Nephron progenitor cell (in vitro differentiated cells): Measurements from ENCODE around the gene ECEL1.

Experiments
- DNase-seq: peaks from one replicate; pipeline ENCODE4 v3.0.0; 2021
- H3K27ac Mint-ChIP-seq: 2 replicates; pipeline ENCODE4 v1.8.0; 2021; ENCODE audit warnings: mild to moderate bottlenecking, moderate library complexity, mixed read lengths
- H3K27me3 Mint-ChIP-seq: 2 replicates; pipeline ENCODE4 v1.8.0; 2021; ENCODE audit warnings: mild to moderate bottlenecking, low read depth, mixed read lengths; ENCODE audit not compliant: poor library complexity
- H3K36me3 Mint-ChIP-seq: 2 replicates; pipeline ENCODE4 v1.8.0; 2021; ENCODE audit warnings: low read depth, mixed read lengths
- H3K4me1 Mint-ChIP-seq: 2 replicates; pipeline ENCODE4 v1.8.0; 2021; ENCODE audit warnings: mixed read lengths
- H3K4me3 Mint-ChIP-seq: 2 replicates; pipeline ENCODE4 v1.8.0; 2021; ENCODE audit warnings: mild to moderate bottlenecking, moderate library complexity, mixed read lengths
- H3K9me3 Mint-ChIP-seq: 2 replicates; pipeline ENCODE4 v1.8.0; 2021; ENCODE audit warnings: mild to moderate bottlenecking, moderate library complexity, mixed read lengths
- TF ChIP-seq, protein P1 (sequence below): fragments of 200-600 bp; sonication (generic); IDR thresholded peaks from 2 replicates; pipeline ENCODE4 v1.5.0; 2021; ENCODE audit warnings: antibody characterized with exemption

Gene ECEL1, protein sequence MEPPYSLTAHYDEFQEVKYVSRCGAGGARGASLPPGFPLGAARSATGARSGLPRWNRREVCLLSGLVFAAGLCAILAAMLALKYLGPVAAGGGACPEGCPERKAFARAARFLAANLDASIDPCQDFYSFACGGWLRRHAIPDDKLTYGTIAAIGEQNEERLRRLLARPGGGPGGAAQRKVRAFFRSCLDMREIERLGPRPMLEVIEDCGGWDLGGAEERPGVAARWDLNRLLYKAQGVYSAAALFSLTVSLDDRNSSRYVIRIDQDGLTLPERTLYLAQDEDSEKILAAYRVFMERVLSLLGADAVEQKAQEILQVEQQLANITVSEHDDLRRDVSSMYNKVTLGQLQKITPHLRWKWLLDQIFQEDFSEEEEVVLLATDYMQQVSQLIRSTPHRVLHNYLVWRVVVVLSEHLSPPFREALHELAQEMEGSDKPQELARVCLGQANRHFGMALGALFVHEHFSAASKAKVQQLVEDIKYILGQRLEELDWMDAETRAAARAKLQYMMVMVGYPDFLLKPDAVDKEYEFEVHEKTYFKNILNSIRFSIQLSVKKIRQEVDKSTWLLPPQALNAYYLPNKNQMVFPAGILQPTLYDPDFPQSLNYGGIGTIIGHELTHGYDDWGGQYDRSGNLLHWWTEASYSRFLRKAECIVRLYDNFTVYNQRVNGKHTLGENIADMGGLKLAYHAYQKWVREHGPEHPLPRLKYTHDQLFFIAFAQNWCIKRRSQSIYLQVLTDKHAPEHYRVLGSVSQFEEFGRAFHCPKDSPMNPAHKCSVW

GRCh38 chr2:232487385-232488096 is at the start of gene ECEL1:
ECEL1 (minus strand) TSS chr2:232487834; CDS start chr2:232486653, 1,181 bp downstream.
- H3K27me3 Mint-ChIP-seq, result peaks cover 88% of the 10 kb centered on the region
- H3K9me3 Mint-ChIP-seq, result no peaks in the 10 kb centered on the region
- H3K36me3 Mint-ChIP-seq, result no peaks in the 10 kb centered on the region
- peaks cover 34% of the 10 kb centered on the region for H3K4me1 Mint-ChIP-seq
- DNase-seq, result peak; percentile 68
- H3K27ac Mint-ChIP-seq, result no peak within 1 kb of the TSS
- TF ChIP-seq, protein P1, sequence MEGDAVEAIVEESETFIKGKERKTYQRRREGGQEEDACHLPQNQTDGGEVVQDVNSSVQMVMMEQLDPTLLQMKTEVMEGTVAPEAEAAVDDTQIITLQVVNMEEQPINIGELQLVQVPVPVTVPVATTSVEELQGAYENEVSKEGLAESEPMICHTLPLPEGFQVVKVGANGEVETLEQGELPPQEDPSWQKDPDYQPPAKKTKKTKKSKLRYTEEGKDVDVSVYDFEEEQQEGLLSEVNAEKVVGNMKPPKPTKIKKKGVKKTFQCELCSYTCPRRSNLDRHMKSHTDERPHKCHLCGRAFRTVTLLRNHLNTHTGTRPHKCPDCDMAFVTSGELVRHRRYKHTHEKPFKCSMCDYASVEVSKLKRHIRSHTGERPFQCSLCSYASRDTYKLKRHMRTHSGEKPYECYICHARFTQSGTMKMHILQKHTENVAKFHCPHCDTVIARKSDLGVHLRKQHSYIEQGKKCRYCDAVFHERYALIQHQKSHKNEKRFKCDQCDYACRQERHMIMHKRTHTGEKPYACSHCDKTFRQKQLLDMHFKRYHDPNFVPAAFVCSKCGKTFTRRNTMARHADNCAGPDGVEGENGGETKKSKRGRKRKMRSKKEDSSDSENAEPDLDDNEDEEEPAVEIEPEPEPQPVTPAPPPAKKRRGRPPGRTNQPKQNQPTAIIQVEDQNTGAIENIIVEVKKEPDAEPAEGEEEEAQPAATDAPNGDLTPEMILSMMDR, result no peak
- H3K4me3 Mint-ChIP-seq, result peak within 1 kb of the TSS; percentile 73

GRCh38 chr2:232537079-232537478 is 49.4 kb upstream of the ECEL1 start:
- Mint-ChIP-seq H3K4me1 (peaks cover 73% of the 10 kb centered on the region), H3K27me3 (no peaks in the 10 kb centered on the region), H3K9me3 (peaks cover 8% of the 10 kb centered on the region), H3K36me3 (peaks cover 7% of the 10 kb centered on the region), H3K27ac (no peak overlapping the region), H3K4me3 (no peak overlapping the region)
- DNase-seq, result no peak
- TF ChIP-seq, protein P1, result peak; percentile 32

DNA sequence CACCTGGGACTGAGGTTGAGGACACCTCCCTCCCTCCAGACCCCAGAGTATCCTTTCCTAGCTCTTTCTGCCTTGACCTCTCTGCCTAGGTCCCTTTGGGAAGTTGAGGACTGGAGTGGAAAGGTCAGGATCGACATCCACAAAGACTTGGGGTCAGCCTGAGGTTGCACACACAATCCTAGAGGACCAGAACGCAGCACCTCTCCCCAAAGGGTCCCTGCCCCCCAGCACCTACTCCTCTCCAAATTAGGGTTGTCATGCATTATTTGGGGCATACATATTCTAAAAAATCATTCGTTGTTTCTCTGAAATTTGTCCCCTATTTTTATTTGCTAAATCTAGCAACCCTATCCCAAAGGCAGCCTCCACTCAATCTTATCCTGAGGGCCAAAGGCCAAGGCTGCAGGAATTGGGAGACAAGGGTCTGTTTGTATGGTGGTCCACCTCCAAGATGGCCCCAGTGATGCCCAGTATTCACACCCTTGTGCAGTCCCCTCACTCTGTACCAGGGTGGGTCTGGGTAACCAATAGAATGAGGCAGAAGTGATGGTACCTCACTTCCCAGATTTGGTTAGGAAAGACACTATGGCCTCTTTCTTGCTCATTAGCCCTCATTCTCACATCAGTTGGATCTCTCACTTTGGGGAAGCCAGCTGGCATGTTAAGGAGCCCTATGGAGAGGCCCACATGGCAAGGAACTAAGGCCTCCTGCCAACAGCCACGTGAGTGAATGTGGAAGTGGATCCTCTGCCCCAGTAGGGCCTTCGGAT is 48.3 kb upstream of the ECEL1 start:
- peaks cover 7% of the 10 kb centered on the region for H3K36me3 Mint-ChIP-seq
- DNase-seq, result no peak
- peak overlapping the region; percentile 64 for H3K27ac Mint-ChIP-seq
- TF ChIP-seq, protein P1, result no peak
- H3K4me3 Mint-ChIP-seq, result no peak overlapping the region
- peaks cover 63% of the 10 kb centered on the region for H3K4me1 Mint-ChIP-seq
- no peaks in the 10 kb centered on the region for H3K27me3 Mint-ChIP-seq
- H3K9me3 Mint-ChIP-seq, result peaks cover 8% of the 10 kb centered on the region

DNA sequence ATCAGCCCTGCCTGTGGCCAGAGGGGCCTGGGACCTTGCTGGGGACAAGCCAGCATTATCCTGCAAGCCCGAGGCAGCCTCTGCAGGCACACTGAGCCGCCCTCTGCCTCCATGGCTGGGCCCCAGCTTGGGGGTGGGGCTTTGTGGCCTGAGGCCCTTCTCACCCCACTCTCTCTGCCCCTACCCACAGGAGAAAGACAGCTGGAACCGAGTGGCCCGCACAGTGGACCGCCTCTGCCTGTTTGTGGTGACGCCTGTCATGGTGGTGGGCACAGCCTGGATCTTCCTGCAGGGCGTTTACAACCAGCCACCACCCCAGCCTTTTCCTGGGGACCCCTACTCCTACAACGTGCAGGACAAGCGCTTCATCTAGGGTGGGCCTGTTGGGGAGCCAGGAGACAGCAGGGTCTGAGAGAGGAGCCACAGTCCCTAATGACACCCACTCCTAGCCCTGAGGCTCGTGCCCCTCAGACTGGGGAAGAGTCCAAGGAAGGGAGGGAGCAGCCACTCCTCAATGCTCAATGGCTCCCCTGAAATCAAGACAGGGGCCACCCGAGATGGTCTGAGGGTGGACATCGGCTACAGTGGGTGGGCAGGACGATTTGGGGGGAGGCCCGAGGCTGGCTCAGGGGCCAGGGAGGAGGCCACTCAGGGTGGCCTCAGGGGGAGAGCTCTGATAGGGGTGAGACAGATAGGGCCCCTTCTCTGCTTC is 47.5 kb upstream of the ECEL1 start:
- peaks cover 8% of the 10 kb centered on the region for H3K9me3 Mint-ChIP-seq
- DNase-seq, result no peak
- H3K4me1 Mint-ChIP-seq, result peaks cover 60% of the 10 kb centered on the region
- peaks cover 7% of the 10 kb centered on the region for H3K36me3 Mint-ChIP-seq
- no peak overlapping the region for H3K4me3 Mint-ChIP-seq
- TF ChIP-seq, protein P1, result no peak
- H3K27me3 Mint-ChIP-seq, result peaks cover 6% of the 10 kb centered on the region
- no peak overlapping the region for H3K27ac Mint-ChIP-seq
